ENCODE measurements around the gene CDK16.

GRCh38 chrX:47216393-47216925 lies 2.0 kb upstream of the CDK16 start:
- TF ChIP-seq EZH2 (IDR thresholded peaks at IDR 0.05; ENCODE audit: borderline replicate concordance, low read depth, low read length, poor library complexity, severe bottlenecking) = no peak
- no peak for TF ChIP-seq CTCF (conservative IDR thresholded peaks at IDR 0.05; ENCODE audit: low read depth, low read length)
